Neural cell (in vitro differentiated cells): ENCODE data around the gene FHIT.

Experiments used
- CTCF ChIP-seq: fragments of 450-650 bp; IDR thresholded peaks from 2 replicates; pipeline ENCODE4 v1.5.1; 2014; ENCODE audit warnings: antibody characterized with exemption, mild to moderate bottlenecking, moderate library complexity; ENCODE audit not compliant: poor library complexity, severe bottlenecking
- EZH2 ChIP-seq: fragments of 200-600, 300-800 bp; shearing (Covaris generic), sonication (generic); IDR thresholded peaks from 2 replicates; pipeline ENCODE4 v1.6.1; 2014; ENCODE audit warnings: antibody characterized with exemption, low read length, borderline replicate concordance, mild to moderate bottlenecking; ENCODE audit not compliant: insufficient read depth, poor library complexity, severe bottlenecking
- MXI1 ChIP-seq: fragments of 450-650 bp; conservative IDR thresholded peaks from 2 replicates; pipeline ENCODE4 v1.6.1; 2014; ENCODE audit warnings: antibody characterized with exemption, mild to moderate bottlenecking; ENCODE audit not compliant: poor library complexity, severe bottlenecking
- POLR2AphosphoS5 ChIP-seq: IDR thresholded peaks from 2 replicates; pipeline ENCODE4 v1.6.1; 2012
- RAD21 ChIP-seq: fragments of 450-650 bp; conservative IDR thresholded peaks from 2 replicates; pipeline ENCODE4 v1.6.1; 2014; ENCODE audit warnings: antibody characterized with exemption, mild to moderate bottlenecking, moderate library complexity
- REST ChIP-seq: IDR thresholded peaks from 2 replicates; pipeline ENCODE4 v1.6.1; 2012; ENCODE audit warnings: borderline replicate concordance
- SMC3 ChIP-seq: fragments of 450-650 bp; conservative IDR thresholded peaks from 2 replicates; pipeline ENCODE4 v1.6.1; 2014; ENCODE audit warnings: antibody characterized with exemption, mild to moderate bottlenecking, moderate library complexity; ENCODE audit not compliant: poor library complexity
- TAF1 ChIP-seq: IDR thresholded peaks from 2 replicates; pipeline ENCODE4 v1.6.1; 2012; ENCODE audit warnings: low read depth

GRCh38 chr3:60434950-60435349, 816.3 kb downstream of the FHIT start:
- TF ChIP-seq EZH2: no peak
- TF ChIP-seq CTCF: no peak
- TF ChIP-seq REST: no peak
- TF ChIP-seq RAD21: no peak
- TF ChIP-seq POLR2AphosphoS5: no peak
- TF ChIP-seq TAF1: no peak
- TF ChIP-seq SMC3: no peak
- no peak for TF ChIP-seq MXI1
